ENCODE measurements around the gene HNRNPCL2.
"Not testable (repeated sequence)": the region's sequence is repeated elsewhere in the genome, so short reads cannot be mapped to it uniquely, and the experiment has no call there.

Gene HNRNPCL2

GRCh38 chr1:13116754-13117153 lies at the start of gene HNRNPCL2:
Gene HNRNPCL2 (minus strand): TSS chr1:13116854. CDS start chr1:13116400, 454 bp downstream.
- not testable (repeated sequence) for DNase-seq

GRCh38 chr1:13165531-13165930 lies 48.9 kb upstream of the HNRNPCL2 start, which contains the start of gene HNRNPCL4:
Gene HNRNPCL4 (minus strand): TSS chr1:13165631. CDS start chr1:13165467, 164 bp downstream.
- not testable (repeated sequence) for DNase-seq

GRCh38 chr1:13155909-13156308 lies 39.3 kb upstream of the HNRNPCL2 start, which contains the start of gene PRAMEF26:
Gene PRAMEF26 (minus strand): TSS chr1:13156009. CDS start chr1:13153095, 2,914 bp downstream.
- DNase-seq: not testable (repeated sequence)

- not testable (repeated sequence) for DNase-seq
These were observed 46.2 kb downstream of the HNRNPCL2 start, which contains the start of gene PRAMEF25 for GRCh38 chr1:13070474-13070873. Gene PRAMEF25 (plus strand): TSS chr1:13070774. CDS start chr1:13073694, 2,920 bp downstream.
